SK-N-SH (cell line): ENCODE data around the gene AKT3.

ENCODE experiments used
- CTCF ChIP-seq: fragments of 200-600 bp; sonication (generic); IDR thresholded peaks from 2 replicates; pipeline ENCODE4 v1.6.1; 2017; ENCODE audit warnings: antibody characterized with exemption, mild to moderate bottlenecking, moderate library complexity
- EZH2phosphoT487 ChIP-seq: fragments of 200-600 bp; sonication (generic); IDR thresholded peaks from 2 replicates; pipeline ENCODE4 v1.6.1; 2017; ENCODE audit warnings: low read depth, mixed run types, mild to moderate bottlenecking, antibody characterized with exemption, moderate library complexity, borderline replicate concordance
- FOXM1 ChIP-seq: IDR thresholded peaks from 2 replicates; pipeline ENCODE4 v1.4.0; 2012; ENCODE audit warnings: low read depth, mild to moderate bottlenecking
- GABPA ChIP-seq: IDR thresholded peaks from 2 replicates; pipeline ENCODE4 v1.4.0; 2012; ENCODE audit warnings: low read depth, mild to moderate bottlenecking
- MXI1 ChIP-seq: IDR thresholded peaks from 2 replicates; pipeline ENCODE4 v1.6.1; 2012; ENCODE audit warnings: mild to moderate bottlenecking, low read depth, low read length, improper control_type of control experiment
- POLR2AphosphoS5 ChIP-seq: IDR thresholded peaks from 2 replicates; pipeline ENCODE4 v1.6.1; 2012; ENCODE audit warnings: low read depth, low read length
- RCOR1 ChIP-seq: fragments of 150-350 bp; IDR thresholded peaks from 2 replicates; pipeline ENCODE4 v1.6.1; 2017; ENCODE audit warnings: antibody characterized with exemption, low read length
- RFX5 ChIP-seq: IDR thresholded peaks from 2 replicates; pipeline ENCODE4 v1.6.1; 2012; ENCODE audit warnings: mild to moderate bottlenecking, improper control_type of control experiment, low read length
- TAF1 ChIP-seq: IDR thresholded peaks from 2 replicates; pipeline ENCODE4 v1.6.1; 2012; ENCODE audit warnings: low read depth, mild to moderate bottlenecking, low read length, moderate library complexity, borderline replicate concordance
- TEAD4 ChIP-seq: IDR thresholded peaks from 2 replicates; pipeline ENCODE4 v1.4.0; 2012; ENCODE audit warnings: mild to moderate bottlenecking, borderline replicate concordance; ENCODE audit not compliant: insufficient read depth
- YY1 ChIP-seq: IDR thresholded peaks from 2 replicates; pipeline ENCODE4 v1.4.0; 2012; ENCODE audit warnings: low read depth, mild to moderate bottlenecking
- TF ChIP-seq, protein P1 (sequence below): IDR thresholded peaks from 2 replicates; pipeline ENCODE4 v1.4.0; 2012; ENCODE audit warnings: low read depth
- TF ChIP-seq, protein P2 (sequence below): fragments of 150-350 bp; IDR thresholded peaks from 2 replicates; pipeline ENCODE4 v1.6.1; 2017; ENCODE audit warnings: antibody characterized with exemption, low read length, low read depth, borderline replicate concordance

DNA sequence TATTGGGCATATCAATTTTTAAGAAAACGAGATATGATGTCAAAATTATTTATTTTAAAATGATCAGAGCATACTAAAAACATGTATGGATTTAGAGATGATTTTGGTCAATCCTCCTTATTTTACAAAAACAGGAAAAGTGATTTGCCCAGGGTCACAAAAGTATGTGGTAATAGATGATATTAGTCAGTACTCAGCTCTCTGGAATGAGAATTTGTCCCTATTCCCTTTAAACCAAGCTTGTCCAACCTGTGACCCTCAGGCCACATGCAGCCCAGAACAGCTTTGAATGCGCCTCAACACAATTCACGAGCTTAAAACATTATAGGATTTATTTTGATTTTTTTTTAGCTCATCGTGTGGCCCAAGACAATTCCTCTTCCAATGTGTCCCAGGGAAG, 104.7 kb downstream of the AKT3 start:
- no peak for TF ChIP-seq POLR2AphosphoS5
- no peak for TF ChIP-seq FOXM1
- TF ChIP-seq GABPA, result no peak
- TF ChIP-seq YY1, result no peak
- no peak for TF ChIP-seq CTCF
- no peak for TF ChIP-seq EZH2phosphoT487
- TF ChIP-seq MXI1, result no peak
- no peak for TF ChIP-seq TEAD4
- TF ChIP-seq RFX5, result no peak
- TF ChIP-seq, protein P1, sequence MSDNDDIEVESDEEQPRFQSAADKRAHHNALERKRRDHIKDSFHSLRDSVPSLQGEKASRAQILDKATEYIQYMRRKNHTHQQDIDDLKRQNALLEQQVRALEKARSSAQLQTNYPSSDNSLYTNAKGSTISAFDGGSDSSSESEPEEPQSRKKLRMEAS, result no peak
- TF ChIP-seq, protein P2, sequence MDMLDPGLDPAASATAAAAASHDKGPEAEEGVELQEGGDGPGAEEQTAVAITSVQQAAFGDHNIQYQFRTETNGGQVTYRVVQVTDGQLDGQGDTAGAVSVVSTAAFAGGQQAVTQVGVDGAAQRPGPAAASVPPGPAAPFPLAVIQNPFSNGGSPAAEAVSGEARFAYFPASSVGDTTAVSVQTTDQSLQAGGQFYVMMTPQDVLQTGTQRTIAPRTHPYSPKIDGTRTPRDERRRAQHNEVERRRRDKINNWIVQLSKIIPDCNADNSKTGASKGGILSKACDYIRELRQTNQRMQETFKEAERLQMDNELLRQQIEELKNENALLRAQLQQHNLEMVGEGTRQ, result no peak
- no peak for TF ChIP-seq TAF1
- TF ChIP-seq RCOR1, result no peak
